K562 (cell line): ENCODE data around the gene NABP2. TPM values are rescaled to one million over a fixed set of nuclear protein-coding genes. Genes with fewer than 3 reads are reported as not detected.

ENCODE experiments used
- ATF7 ChIP-seq: fragments of 450-650 bp; IDR thresholded peaks from 2 replicates; pipeline ENCODE4 v1.7.1; 2014; ENCODE audit warnings: mild to moderate bottlenecking, moderate library complexity
- CSDE1 ChIP-seq, 2 experiments: fragments of 450-650 bp; IDR thresholded peaks; 2 replicates each; pipeline ENCODE4 v1.6.1; 2016; ENCODE audit warnings: mild to moderate bottlenecking in 1 of 2
- E2F3 ChIP-seq: fragments of 250-450 bp; sonication (Bioruptor Pico); IDR thresholded peaks from 2 replicates; pipeline ENCODE4 v1.4.0; 2020; ENCODE audit warnings: mild to moderate bottlenecking
- HDAC3 ChIP-seq: fragments of 450-650 bp; IDR thresholded peaks from 2 replicates; pipeline ENCODE4 v1.6.1; 2018; ENCODE audit warnings: borderline replicate concordance, mild to moderate bottlenecking, moderate library complexity; ENCODE audit not compliant: partially characterized antibody
- HLTF ChIP-seq: fragments of 450-650 bp; IDR thresholded peaks from 2 replicates; pipeline ENCODE4 v1.6.1; 2016
- MYC ChIP-seq, 2 experiments: fragments of 250-450 bp in 1 of 2; sonication (Bioruptor Pico) in 1 of 2; IDR thresholded peaks; 2 replicates each; pipeline versions ENCODE4 v1.5.1 to v1.6.1; 2012 to 2021; ENCODE audit warnings: low read depth in 2 of 2, borderline replicate concordance in 1 of 2, improper control_type of control experiment in 1 of 2, low read length in 1 of 2, mild to moderate bottlenecking in 1 of 2, moderate library complexity in 1 of 2
- POLR2B ChIP-seq: fragments of 450-650 bp; IDR thresholded peaks from 2 replicates; pipeline ENCODE4 v1.6.1; 2018; ENCODE audit warnings: low read depth; ENCODE audit not compliant: partially characterized antibody
- ZC3H11A ChIP-seq: IDR thresholded peaks from 2 replicates; pipeline ENCODE4 v1.6.1; 2012; ENCODE audit warnings: low read depth, low read length, improper control_type of control experiment
- ZFP36 ChIP-seq: fragments of 150-350 bp; IDR thresholded peaks from 2 replicates; pipeline ENCODE4 v1.6.1; 2018; ENCODE audit warnings: low read length, low read depth; ENCODE audit not compliant: partially characterized antibody
- ZKSCAN1 ChIP-seq: fragments of 150-350 bp; IDR thresholded peaks from 2 replicates; pipeline ENCODE4 v1.6.1; 2016; ENCODE audit warnings: low read depth, low read length
- polyA plus RNA-seq, 8 experiments: library from polyadenylated mRNA; depleted of rRNA in 4 of 8; stranded (reverse) in 5 of 8; unstranded in 3 of 8; fragments of >200 nt; fragmentation: Nextera tagmentation in 2 of 8; fragmentation: Illumina TruSeq in 1 of 8; extraction: Ambion mirVana in 2 of 8; extraction: Trizol in 1 of 8; gene quantifications; 2 replicates each; pipeline versions ENCODE4 v1.2.1 to v1.2.3, GENCODE V29; 2011 to 2014; ENCODE audit warnings: inconsistent platforms in 1 of 8, missing spikeins in 1 of 8
- total RNA-seq, 7 experiments: library from RNA; depleted of rRNA in 6 of 7; stranded (reverse); fragments of >200 nt in 6 of 7; fragmentation: Illumina TruSeq in 2 of 7; extraction: Trizol in 2 of 7; gene quantifications; 2 replicates each; pipeline versions ENCODE4 v1.2.1 to v1.2.3, GENCODE V29; 2011 to 2021; ENCODE audit warnings: low replicate concordance in 1 of 7
- TF ChIP-seq, protein P1 (sequence below): fragments of 450-650 bp; IDR thresholded peaks from 2 replicates; pipeline ENCODE4 v1.6.1; 2016; ENCODE audit warnings: mild to moderate bottlenecking
- TF ChIP-seq, protein P2 (sequence below), 3 experiments: IDR thresholded peaks in 2 of 3; conservative IDR thresholded peaks in 1 of 3; 2 replicates each; pipeline ENCODE4 v1.5.1; 2011 to 2012; ENCODE audit warnings: low read length in 3 of 3, mild to moderate bottlenecking in 3 of 3, control low read depth in 2 of 3, improper control_type of control experiment in 1 of 3, inconsistent platforms in 1 of 3, low read depth in 1 of 3, mixed read lengths in 1 of 3, moderate library complexity in 1 of 3; ENCODE audit not compliant: insufficient read depth in 2 of 3
- TF ChIP-seq, protein P3 (sequence below): fragments of 450-650 bp; formaldehyde crosslinking; IDR thresholded peaks from 2 replicates; pipeline ENCODE4 v1.4.0; 2020; ENCODE audit warnings: mild to moderate bottlenecking, moderate library complexity
- TF ChIP-seq, protein P4 (sequence below): IDR thresholded peaks from 2 replicates; pipeline ENCODE4 v1.6.1; 2014; ENCODE audit warnings: antibody characterized with exemption

NABP2 gene
- total and polyA plus RNA-seq, 9 of the 15 experiments (the other 6 are each of a cell fraction or from before 2014, with no cell fraction given): 11.3 to 60.6 (median 43.5) TPM

DNA sequence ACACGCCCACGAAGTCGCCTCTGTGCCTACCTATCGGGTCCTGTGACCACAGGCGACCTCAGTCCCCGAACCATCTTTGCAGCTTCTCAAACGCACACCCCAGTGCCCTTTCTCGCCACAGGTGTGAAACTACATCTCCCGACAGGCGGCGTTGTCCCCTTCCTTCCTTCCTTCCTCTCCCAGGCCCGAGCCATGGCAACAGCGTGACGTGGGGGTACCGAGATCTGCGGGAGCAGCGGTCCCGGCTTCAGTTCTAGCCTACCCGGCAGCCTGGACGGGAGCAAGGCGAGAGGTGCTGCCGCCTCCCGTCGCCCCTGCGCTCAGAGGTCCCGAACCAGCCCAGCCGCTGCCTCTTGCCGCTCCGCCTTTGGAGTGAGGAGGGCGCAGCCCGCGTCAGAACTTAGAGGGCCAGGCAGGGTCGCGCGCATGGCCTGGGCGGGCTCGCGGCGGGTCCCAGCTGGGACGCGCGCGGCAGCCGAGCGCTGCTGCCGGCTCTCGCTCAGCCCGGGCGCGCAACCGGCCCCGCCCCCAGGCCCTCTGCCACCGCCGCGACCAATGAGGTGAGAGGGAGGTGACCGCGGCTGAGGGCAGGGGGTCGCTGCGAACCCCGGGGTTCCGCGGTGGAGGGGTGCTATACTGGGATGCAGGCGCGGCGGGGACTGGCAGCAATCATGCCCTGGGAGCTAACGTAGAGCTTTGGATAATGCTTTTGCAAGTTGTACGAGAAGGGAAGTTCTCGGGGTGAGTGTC, 42.7 kb downstream of the NABP2 start, which contains the start of gene COQ10A (continued):
- TF ChIP-seq CSDE1 (IDR thresholded peaks at IDR 0.05) (no peak), ZFP36 (no peak), ZKSCAN1 (no peak; the same call in 1 of the 2 replicates), ATF7 (peak; percentile 88), HDAC3 (no peak), E2F3 (CRISPR knock-in tag) (no peak), MYC (IDR thresholded peaks at IDR 0.05; ENCODE audit: low read depth, low read length) (peak; percentile 69; the same call in 1 of the 2 replicates), MYC (CRISPR knock-in tag; IDR thresholded peaks at IDR 0.05; ENCODE audit: borderline replicate concordance, low read depth) (no peak), HLTF (no peak; the same call in 1 of the 2 replicates), ZC3H11A (no peak), POLR2B (peak; percentile 77)
- TF ChIP-seq, protein P1, sequence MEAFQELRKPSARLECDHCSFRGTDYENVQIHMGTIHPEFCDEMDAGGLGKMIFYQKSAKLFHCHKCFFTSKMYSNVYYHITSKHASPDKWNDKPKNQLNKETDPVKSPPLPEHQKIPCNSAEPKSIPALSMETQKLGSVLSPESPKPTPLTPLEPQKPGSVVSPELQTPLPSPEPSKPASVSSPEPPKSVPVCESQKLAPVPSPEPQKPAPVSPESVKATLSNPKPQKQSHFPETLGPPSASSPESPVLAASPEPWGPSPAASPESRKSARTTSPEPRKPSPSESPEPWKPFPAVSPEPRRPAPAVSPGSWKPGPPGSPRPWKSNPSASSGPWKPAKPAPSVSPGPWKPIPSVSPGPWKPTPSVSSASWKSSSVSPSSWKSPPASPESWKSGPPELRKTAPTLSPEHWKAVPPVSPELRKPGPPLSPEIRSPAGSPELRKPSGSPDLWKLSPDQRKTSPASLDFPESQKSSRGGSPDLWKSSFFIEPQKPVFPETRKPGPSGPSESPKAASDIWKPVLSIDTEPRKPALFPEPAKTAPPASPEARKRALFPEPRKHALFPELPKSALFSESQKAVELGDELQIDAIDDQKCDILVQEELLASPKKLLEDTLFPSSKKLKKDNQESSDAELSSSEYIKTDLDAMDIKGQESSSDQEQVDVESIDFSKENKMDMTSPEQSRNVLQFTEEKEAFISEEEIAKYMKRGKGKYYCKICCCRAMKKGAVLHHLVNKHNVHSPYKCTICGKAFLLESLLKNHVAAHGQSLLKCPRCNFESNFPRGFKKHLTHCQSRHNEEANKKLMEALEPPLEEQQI: no peak
- TF ChIP-seq, protein P2, sequence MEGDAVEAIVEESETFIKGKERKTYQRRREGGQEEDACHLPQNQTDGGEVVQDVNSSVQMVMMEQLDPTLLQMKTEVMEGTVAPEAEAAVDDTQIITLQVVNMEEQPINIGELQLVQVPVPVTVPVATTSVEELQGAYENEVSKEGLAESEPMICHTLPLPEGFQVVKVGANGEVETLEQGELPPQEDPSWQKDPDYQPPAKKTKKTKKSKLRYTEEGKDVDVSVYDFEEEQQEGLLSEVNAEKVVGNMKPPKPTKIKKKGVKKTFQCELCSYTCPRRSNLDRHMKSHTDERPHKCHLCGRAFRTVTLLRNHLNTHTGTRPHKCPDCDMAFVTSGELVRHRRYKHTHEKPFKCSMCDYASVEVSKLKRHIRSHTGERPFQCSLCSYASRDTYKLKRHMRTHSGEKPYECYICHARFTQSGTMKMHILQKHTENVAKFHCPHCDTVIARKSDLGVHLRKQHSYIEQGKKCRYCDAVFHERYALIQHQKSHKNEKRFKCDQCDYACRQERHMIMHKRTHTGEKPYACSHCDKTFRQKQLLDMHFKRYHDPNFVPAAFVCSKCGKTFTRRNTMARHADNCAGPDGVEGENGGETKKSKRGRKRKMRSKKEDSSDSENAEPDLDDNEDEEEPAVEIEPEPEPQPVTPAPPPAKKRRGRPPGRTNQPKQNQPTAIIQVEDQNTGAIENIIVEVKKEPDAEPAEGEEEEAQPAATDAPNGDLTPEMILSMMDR (IDR thresholded peaks at IDR 0.05 in 2 of 3, conservative IDR thresholded peaks at IDR 0.05 in 1 of 3; ENCODE audit: insufficient read depth in 2 of 3, low read depth in 1 of 3, low read length in 3 of 3): peak; percentile 64 to 79 (median 64)
- TF ChIP-seq, protein P3, sequence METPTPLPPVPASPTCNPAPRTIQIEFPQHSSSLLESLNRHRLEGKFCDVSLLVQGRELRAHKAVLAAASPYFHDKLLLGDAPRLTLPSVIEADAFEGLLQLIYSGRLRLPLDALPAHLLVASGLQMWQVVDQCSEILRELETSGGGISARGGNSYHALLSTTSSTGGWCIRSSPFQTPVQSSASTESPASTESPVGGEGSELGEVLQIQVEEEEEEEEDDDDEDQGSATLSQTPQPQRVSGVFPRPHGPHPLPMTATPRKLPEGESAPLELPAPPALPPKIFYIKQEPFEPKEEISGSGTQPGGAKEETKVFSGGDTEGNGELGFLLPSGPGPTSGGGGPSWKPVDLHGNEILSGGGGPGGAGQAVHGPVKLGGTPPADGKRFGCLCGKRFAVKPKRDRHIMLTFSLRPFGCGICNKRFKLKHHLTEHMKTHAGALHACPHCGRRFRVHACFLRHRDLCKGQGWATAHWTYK (CRISPR knock-in tag): peak; percentile 81; the same call in 1 of the 2 replicates
- TF ChIP-seq, protein P4, sequence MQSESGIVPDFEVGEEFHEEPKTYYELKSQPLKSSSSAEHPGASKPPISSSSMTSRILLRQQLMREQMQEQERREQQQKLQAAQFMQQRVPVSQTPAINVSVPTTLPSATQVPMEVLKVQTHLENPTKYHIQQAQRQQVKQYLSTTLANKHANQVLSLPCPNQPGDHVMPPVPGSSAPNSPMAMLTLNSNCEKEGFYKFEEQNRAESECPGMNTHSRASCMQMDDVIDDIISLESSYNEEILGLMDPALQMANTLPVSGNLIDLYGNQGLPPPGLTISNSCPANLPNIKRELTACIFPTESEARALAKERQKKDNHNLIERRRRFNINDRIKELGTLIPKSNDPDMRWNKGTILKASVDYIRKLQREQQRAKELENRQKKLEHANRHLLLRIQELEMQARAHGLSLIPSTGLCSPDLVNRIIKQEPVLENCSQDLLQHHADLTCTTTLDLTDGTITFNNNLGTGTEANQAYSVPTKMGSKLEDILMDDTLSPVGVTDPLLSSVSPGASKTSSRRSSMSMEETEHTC: no peak
